CD14-positive monocyte (primary cell): ENCODE data around the gene CISH. TPM values are rescaled to one million over a fixed set of nuclear protein-coding genes. Genes with fewer than 3 reads are reported as not detected.

Experiments used
- DNase-seq, 3 donors: peaks; one replicate each; pipeline ENCODE4 v3.0.0-alpha.2; 2011 to 2022
- H2AFZ ChIP-seq: 2 replicates; pipeline ENCODE4 v1.6.0; 2012; ENCODE audit warnings: mild to moderate bottlenecking, low read depth, low read length, inconsistent platforms; ENCODE audit not compliant: insufficient read depth, poor library complexity, severe bottlenecking
- H3K27ac ChIP-seq, 2 donors: 1 replicate in 1 of 2; 2 replicates in 1 of 2; pipeline ENCODE4 v1.5.1; 2012 to 2013; ENCODE audit warnings: low read length in 2 of 2, control low read depth in 1 of 2, inconsistent platforms in 1 of 2, low read depth in 1 of 2, mild to moderate bottlenecking in 1 of 2
- H3K27me3 ChIP-seq, 2 donors: one replicate each; pipeline versions ENCODE4 v1.6.0 to v1.6.1; 2011 to 2013; ENCODE audit warnings: low read length in 2 of 2; ENCODE audit not compliant: control insufficient read depth in 2 of 2, insufficient read depth in 2 of 2
- H3K36me3 ChIP-seq, 2 donors: replicated peaks in 1 of 2; 1 replicate in 1 of 2; 2 replicates in 1 of 2; pipeline versions ENCODE4 v1.5.1 to v1.6.1; 2012 to 2013; ENCODE audit warnings: low read length in 2 of 2, control low read depth in 1 of 2, inconsistent platforms in 1 of 2, mild to moderate bottlenecking in 1 of 2; ENCODE audit not compliant: insufficient read depth in 2 of 2, control insufficient read depth in 1 of 2
- H3K4me1 ChIP-seq, 2 donors: 1 replicate in 1 of 2; 2 replicates in 1 of 2; pipeline versions ENCODE4 v1.5.1 to v1.6.1; 2012 to 2013; ENCODE audit warnings: low read length in 2 of 2, control low read depth in 1 of 2, inconsistent platforms in 1 of 2, mild to moderate bottlenecking in 1 of 2, moderate library complexity in 1 of 2; ENCODE audit not compliant: insufficient read depth in 2 of 2, control insufficient read depth in 1 of 2
- H3K4me2 ChIP-seq: replicated peaks from 2 replicates; pipeline ENCODE3; 2012; ENCODE audit warnings: low read length, moderate library complexity, mild to moderate bottlenecking; ENCODE audit not compliant: poor library complexity, severe bottlenecking; ENCODE audit errors: extremely low read depth
- H3K4me3 ChIP-seq, 3 experiments: fragments of 200-600 bp in 1 of 3; sonication (generic) in 1 of 3; replicated peaks in 1 of 3; 1 replicate in 2 of 3; 2 replicates in 1 of 3; pipeline ENCODE4 v1.5.1; 2011 to 2013; ENCODE audit warnings: low read length in 3 of 3, mild to moderate bottlenecking in 3 of 3, control low read depth in 2 of 3, low read depth in 2 of 3, inconsistent platforms in 1 of 3, moderate library complexity in 1 of 3
- H3K79me2 ChIP-seq: 2 replicates; pipeline ENCODE4 v1.6.0; 2012; ENCODE audit warnings: mild to moderate bottlenecking, control low read depth, inconsistent platforms, low read length, moderate library complexity; ENCODE audit not compliant: insufficient read depth
- H3K9ac ChIP-seq: 2 replicates; pipeline ENCODE4 v1.6.0; 2017; ENCODE audit warnings: low read length, mild to moderate bottlenecking; ENCODE audit not compliant: insufficient read depth, poor library complexity, severe bottlenecking
- H3K9me3 ChIP-seq, 2 donors: replicated peaks in 1 of 2; 1 replicate in 1 of 2; 2 replicates in 1 of 2; pipeline versions ENCODE4 v1.5.1 to v1.6.1; 2012 to 2013; ENCODE audit warnings: low read length in 2 of 2, control low read depth in 1 of 2; ENCODE audit not compliant: control insufficient read depth in 1 of 2, insufficient read depth in 1 of 2
- H4K20me1 ChIP-seq: 2 replicates; pipeline ENCODE4 v1.6.0; 2012; ENCODE audit warnings: mild to moderate bottlenecking, low read length, control low read depth, moderate library complexity; ENCODE audit not compliant: insufficient read depth
- H3K27ac Mint-ChIP-seq, 7 donors: one replicate each; pipeline ENCODE4 v1.8.0; 2020; ENCODE audit warnings: mild to moderate bottlenecking in 7 of 7, mixed read lengths in 7 of 7, moderate library complexity in 6 of 7, inconsistent platforms in 2 of 7
- H3K27me3 Mint-ChIP-seq, 3 donors: one replicate each; pipeline ENCODE4 v1.8.0; 2021 to 2022; ENCODE audit warnings: low read depth in 3 of 3, mild to moderate bottlenecking in 3 of 3, mixed read lengths in 3 of 3, moderate library complexity in 3 of 3, inconsistent platforms in 1 of 3
- H3K36me3 Mint-ChIP-seq, 2 donors: one replicate each; pipeline ENCODE4 v1.8.0; 2020; ENCODE audit warnings: mixed read lengths in 2 of 2, inconsistent platforms in 1 of 2, mild to moderate bottlenecking in 1 of 2
- H3K4me1 Mint-ChIP-seq: one replicate; pipeline ENCODE4 v1.8.0; 2020; ENCODE audit warnings: mild to moderate bottlenecking, mixed read lengths
- H3K4me3 Mint-ChIP-seq, 2 donors: one replicate each; pipeline ENCODE4 v1.8.0; 2020; ENCODE audit warnings: mild to moderate bottlenecking in 2 of 2, mixed read lengths in 2 of 2, moderate library complexity in 1 of 2
- H3K9me3 Mint-ChIP-seq, 7 donors: one replicate each; pipeline ENCODE4 v1.8.0; 2020 to 2022; ENCODE audit warnings: mixed read lengths in 7 of 7, mild to moderate bottlenecking in 6 of 7, moderate library complexity in 6 of 7, inconsistent platforms in 2 of 7
- whole genome bisulfite sequencing: methylation state at CpG from one replicate; pipeline ENCODE4 v1.1.5; 2013; ENCODE audit warnings: missing lambda C conversion rate; ENCODE audit not compliant: insufficient coverage; 5-methylcytosine and 5-hydroxymethylcytosine counted together
- intact Hi-C, 2 donors: fragments of 100-400 bp; cut with micrococcal nuclease; formaldehyde crosslinking; loops; one replicate each; pipeline versions ENCODE4 v1.15.0 to v1.15.1; 2023
- polyA plus RNA-seq, 3 donors: library from polyadenylated mRNA; depleted of rRNA in 1 of 3; unstranded in 2 of 3; stranded (reverse) in 1 of 3; fragments of 300-500 nt in 2 of 3; fragments of >200 nt in 1 of 3; fragmentation: Illumina TruSeq in 2 of 3; gene quantifications; 1 replicate in 2 of 3; 2 replicates in 1 of 3; pipeline ENCODE4 v1.2.3, GENCODE V29; 2012 to 2021
- TF ChIP-seq, protein P1 (sequence below): fragments of 200-600 bp; IDR thresholded peaks from one replicate; pipeline ENCODE4 v1.8.0; 2022; ENCODE audit warnings: antibody characterized with exemption, mild to moderate bottlenecking

CISH gene
- polyA plus RNA-seq, 3 donors: 2.9 to 20.1 (median 6.2) TPM

DNA sequence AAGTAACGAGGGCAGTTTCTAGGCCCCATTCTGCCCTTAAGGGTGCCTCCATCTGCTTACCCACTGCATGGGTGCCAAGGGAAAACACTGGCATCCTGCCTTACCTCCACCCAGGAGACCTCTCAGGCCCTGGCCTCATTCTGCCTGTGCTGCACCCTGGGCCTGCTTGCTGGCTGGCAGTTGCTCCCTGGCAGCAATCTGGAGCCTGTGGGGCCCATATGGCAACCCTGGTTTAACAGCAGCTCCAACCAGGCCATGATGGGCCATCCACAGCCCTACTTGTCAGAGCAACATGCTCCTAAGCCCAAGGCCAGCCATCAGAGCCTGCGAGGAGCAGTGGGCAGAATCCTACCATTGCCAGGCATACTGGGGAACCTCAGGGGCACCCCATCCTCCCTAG, 47.7 kb downstream of the CISH start:
- Histone ChIP-seq H3K9me3 (no peaks in the 10 kb centered on the region), H4K20me1 (no peaks in the 10 kb centered on the region), H3K9ac (no peak overlapping the region), H3K4me1 (peaks cover 19 to 22% of the 10 kb centered on the region in 2 donors), H3K27ac (no peak overlapping the region), H3K4me3 (no peak overlapping the region), H3K36me3 (no peaks in the 10 kb centered on the region), H3K79me2 (no peaks in the 10 kb centered on the region), H3K4me2 (no peak overlapping the region), H3K27me3 (peaks cover 0 to 6% of the 10 kb centered on the region in 2 donors), H2AFZ (no peak overlapping the region)
- 95% methylated on average over 2 of the region's 2 CpGs for WGBS
- Mint-ChIP-seq H3K4me3 (no peak overlapping the region), H3K27ac (peak overlapping the region in 1 of 7 donors; percentile 1), H3K36me3 (no peaks in the 10 kb centered on the region), H3K4me1 (peaks cover 15% of the 10 kb centered on the region), H3K9me3 (peaks cover 0 to 4% (median 0%) of the 10 kb centered on the region in 7 donors), H3K27me3 (peaks cover 7 to 13% (median 11%) of the 10 kb centered on the region in 3 donors)
- TF ChIP-seq, protein P1, sequence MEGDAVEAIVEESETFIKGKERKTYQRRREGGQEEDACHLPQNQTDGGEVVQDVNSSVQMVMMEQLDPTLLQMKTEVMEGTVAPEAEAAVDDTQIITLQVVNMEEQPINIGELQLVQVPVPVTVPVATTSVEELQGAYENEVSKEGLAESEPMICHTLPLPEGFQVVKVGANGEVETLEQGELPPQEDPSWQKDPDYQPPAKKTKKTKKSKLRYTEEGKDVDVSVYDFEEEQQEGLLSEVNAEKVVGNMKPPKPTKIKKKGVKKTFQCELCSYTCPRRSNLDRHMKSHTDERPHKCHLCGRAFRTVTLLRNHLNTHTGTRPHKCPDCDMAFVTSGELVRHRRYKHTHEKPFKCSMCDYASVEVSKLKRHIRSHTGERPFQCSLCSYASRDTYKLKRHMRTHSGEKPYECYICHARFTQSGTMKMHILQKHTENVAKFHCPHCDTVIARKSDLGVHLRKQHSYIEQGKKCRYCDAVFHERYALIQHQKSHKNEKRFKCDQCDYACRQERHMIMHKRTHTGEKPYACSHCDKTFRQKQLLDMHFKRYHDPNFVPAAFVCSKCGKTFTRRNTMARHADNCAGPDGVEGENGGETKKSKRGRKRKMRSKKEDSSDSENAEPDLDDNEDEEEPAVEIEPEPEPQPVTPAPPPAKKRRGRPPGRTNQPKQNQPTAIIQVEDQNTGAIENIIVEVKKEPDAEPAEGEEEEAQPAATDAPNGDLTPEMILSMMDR: no peak
- no peak for DNase-seq
- intact Hi-C loops: no loop called here

DNA sequence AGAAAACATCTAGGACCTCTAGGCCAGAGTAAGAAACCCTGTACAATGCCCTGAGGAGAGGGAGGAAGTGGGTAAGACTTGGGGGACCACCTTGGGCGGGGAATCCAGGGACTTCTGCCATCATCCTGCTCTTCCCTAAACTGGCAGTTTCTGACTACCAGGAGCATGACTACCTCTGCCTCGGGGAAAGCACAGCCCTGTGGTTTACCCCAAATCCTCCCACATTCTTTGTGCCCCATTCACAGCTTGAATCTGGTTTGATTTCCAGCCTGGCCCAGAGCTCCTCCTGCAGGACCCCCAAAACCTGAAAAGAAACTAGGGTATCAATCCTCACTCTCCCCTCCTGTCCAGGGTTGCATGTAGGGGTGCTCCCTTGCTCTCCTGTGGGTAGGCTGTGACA, 48.7 kb downstream of the CISH start:
- Mint-ChIP-seq H3K36me3 (peaks cover 0 to 1% of the 10 kb centered on the region in 2 donors), H3K27me3 (peaks cover 7 to 13% (median 11%) of the 10 kb centered on the region in 3 donors), H3K9me3 (peaks cover 0 to 4% (median 0%) of the 10 kb centered on the region in 7 donors), H3K27ac (no peak overlapping the region), H3K4me3 (no peak overlapping the region), H3K4me1 (peaks cover 11% of the 10 kb centered on the region)
- intact Hi-C loops: no loop called here
- no peak overlapping the region for H3K4me2 ChIP-seq
- no peak overlapping the region for H3K27ac ChIP-seq
- TF ChIP-seq, protein P1: no peak
- no peak overlapping the region for H2AFZ ChIP-seq
- peaks cover 0 to 6% of the 10 kb centered on the region in 2 donors for H3K27me3 ChIP-seq
- H3K9me3 ChIP-seq: no peaks in the 10 kb centered on the region
- H3K36me3 ChIP-seq: no peaks in the 10 kb centered on the region
- no peaks in the 10 kb centered on the region for H4K20me1 ChIP-seq
- H3K9ac ChIP-seq: no peak overlapping the region
- no peak overlapping the region for H3K4me3 ChIP-seq
- H3K4me1 ChIP-seq: peaks cover 9 to 12% of the 10 kb centered on the region in 2 donors
- DNase-seq: no peak
- 14% methylated on average over 1 of the region's 2 CpGs for WGBS
- no peaks in the 10 kb centered on the region for H3K79me2 ChIP-seq
